GM18519 (cell line): ENCODE results near the gene PROCA1.
"Not testable (repeated sequence)": the region's sequence is repeated elsewhere in the genome, so short reads cannot be mapped to it uniquely, and the experiment has no call there.

Experiments
- ATAC-seq: cut with Tn5 transposase; IDR thresholded peaks from one replicate; pipeline ENCODE4 v1.9.1; 2021; ENCODE audit warnings: mild to moderate bottlenecking, moderate library complexity; ENCODE audit not compliant: unreplicated experiment, low FRiP score

The PROCA1 gene

DNA sequence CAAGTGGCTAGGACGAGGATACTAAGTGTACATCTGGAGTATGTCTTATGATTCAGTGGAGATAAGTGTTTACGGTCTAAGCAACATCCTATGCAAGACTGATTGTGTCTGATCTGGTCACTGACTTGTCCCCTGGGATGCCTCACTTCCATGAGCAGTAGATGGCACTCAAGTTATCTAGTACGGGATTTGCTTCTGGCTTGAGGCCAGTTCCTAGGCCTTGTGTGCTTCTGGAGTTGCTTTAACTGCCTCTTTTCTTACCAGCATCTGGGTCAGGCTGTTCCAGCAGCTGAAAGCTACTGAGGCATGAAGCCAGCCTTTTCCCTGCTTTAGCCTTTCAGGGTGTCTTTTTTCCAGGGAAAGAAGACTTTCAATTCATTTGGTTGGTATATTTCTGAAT lies 26.7 kb downstream of the PROCA1 start:
- ATAC-seq, result no peak

GRCh38 chr17:28682655-28683054 lies 29.0 kb downstream of the PROCA1 start:
- no peak for ATAC-seq

GRCh38 chr17:28675980-28676379 lies 35.7 kb downstream of the PROCA1 start:
- no peak for ATAC-seq

DNA sequence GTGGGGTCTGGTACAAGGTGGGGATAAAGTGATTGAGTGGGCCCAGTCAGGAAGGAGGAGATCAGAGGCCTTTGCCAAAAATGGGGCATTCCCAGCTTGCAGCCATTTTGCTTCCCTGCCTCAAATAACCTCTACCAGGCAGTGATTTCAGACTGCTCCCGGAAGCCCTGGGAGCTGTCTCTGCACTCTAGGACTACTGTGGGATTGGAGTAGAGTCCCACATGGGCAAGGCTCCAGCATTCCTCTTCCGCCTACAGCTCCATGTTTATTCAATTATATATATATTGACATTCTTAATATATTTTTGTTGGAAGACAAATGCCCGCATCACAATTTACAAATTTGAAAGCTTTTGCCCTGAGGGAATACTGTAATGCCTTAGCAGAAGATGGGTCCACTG lies 36.2 kb downstream of the PROCA1 start:
- ATAC-seq, result no peak

GRCh38 chr17:28669918-28670317 lies 41.8 kb downstream of the PROCA1 start:
- no peak for ATAC-seq

DNA sequence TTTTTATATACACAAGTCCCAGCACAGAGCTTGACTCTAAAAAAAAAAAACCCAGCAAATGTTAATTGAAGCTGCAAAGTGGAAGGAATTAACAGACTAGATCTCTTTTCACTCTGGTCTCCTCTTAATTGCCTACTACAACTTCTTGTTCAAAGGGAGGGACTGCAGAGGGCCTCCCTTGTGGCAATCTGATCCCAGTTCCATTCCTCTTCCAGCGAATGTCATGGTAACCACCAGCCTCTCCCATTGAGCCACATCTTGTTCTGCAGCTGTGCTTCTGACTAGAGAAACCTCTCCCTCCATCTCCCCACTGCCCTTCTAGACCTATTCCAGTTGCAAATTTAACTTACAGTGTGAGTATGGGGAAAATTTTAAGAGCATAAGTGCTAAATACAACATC lies 43.8 kb downstream of the PROCA1 start:
- ATAC-seq, result no peak

- ATAC-seq, result no peak
These were observed 45.7 kb downstream of the PROCA1 start for GRCh38 chr17:28665994-28666393.

DNA sequence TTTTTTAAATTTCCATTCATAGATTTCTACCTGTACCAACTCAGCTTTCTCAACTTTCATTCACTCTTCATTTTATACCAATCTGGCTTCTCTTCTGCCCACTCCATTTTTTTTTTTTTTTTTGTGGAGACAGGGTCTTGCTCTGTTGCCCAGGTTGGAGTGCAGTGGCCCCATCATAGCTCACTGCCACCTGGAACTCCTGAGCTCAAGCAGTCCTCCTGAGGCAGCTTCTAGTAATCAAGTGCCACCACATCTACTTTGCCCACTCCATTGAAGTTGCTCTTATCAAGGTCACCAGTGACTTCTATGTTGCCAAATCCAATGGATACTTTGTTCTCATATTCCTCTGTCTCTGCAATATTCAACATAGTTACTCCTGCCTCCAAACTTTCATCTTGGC lies 48.0 kb downstream of the PROCA1 start:
- no peak for ATAC-seq

DNA sequence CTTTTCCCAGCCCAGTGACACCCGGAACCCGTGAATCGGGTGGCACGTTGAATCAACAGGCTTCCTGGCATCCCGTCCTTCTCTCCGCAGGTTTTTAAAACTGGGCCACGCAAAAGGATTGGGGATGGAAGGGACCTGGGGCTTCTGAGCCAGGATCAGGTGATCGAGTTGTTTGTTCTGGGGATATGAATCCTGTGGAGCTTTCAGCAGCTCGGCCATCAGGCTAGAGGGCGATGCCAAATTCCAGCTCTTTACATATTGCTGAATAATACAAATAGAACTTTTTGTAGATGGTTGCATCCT lies 49.2 kb downstream of the PROCA1 start:
- no peak for ATAC-seq

GRCh38 chr17:28661635-28662526 lies 49.8 kb downstream of the PROCA1 start, which contains the start of the genes SDF2 and SUPT6H:
TSS of gene SDF2 (minus strand) at chr17:28661906. CDS start at chr17:28661876, 30 bp downstream.
TSS of gene SUPT6H (plus strand) at chr17:28662205. CDS start at chr17:28673402, 11,197 bp downstream.
- ATAC-seq, result peak; percentile 44

GRCh38 chr17:28659497-28659881 lies 52.2 kb downstream of the PROCA1 start:
- ATAC-seq, result not testable (repeated sequence)

GRCh38 chr17:28658766-28659496 lies 52.8 kb downstream of the PROCA1 start:
- ATAC-seq, result not testable (repeated sequence)

DNA sequence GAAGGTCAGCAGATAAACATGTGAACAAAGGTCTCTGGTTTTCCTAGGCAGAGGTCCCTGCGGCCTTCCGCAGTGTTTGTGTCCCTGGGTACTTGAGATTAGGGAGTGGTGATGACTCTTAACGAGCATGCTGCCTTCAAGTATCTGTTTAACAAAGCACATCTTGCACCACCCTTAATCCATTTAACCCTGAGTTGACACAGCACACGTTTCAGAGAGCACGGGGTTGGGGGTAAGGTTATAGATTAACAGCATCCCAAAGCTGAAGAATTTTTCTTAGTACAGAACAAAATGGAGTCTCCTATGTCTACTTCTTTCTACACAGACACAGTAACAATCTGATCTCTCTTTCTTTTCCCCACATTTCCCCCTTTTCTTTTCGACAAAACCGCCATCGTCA lies 53.3 kb downstream of the PROCA1 start:
- ATAC-seq, result not testable (repeated sequence)

GRCh38 chr17:28657756-28658155 lies 53.9 kb downstream of the PROCA1 start:
- no peak for ATAC-seq

GRCh38 chr17:28655160-28655559 lies 56.5 kb downstream of the PROCA1 start:
- ATAC-seq, result no peak
